GM23338 (cell line): ENCODE results near the gene PAPOLB. TPM values are rescaled to one million over a fixed set of nuclear protein-coding genes. Genes with fewer than 3 reads are reported as not detected.

ENCODE experiments used
- ATAC-seq: fragments of 200-7000 bp; cut with Tn5 transposase; 3 replicates; pipeline ENCODE4 v1.9.1; 2020
- DNase-seq: peaks from one replicate; pipeline ENCODE4 v3.0.0-alpha.2; 2015; ENCODE audit warnings: low spot score
- H2AFZ ChIP-seq: fragments of 200-600 bp; sonication (generic); 2 replicates; pipeline ENCODE4 v1.8.0; 2016; ENCODE audit warnings: antibody characterized with exemption, mild to moderate bottlenecking, moderate library complexity
- H3F3A ChIP-seq: fragments of 200-600 bp; sonication (generic); replicated peaks from 2 replicates; pipeline ENCODE4 v1.8.0; 2017; ENCODE audit warnings: antibody characterized with exemption, mixed run types, low read depth
- H3K27ac ChIP-seq: fragments of 200-600 bp; sonication (generic); 2 replicates; pipeline ENCODE4 v1.6.1; 2016; ENCODE audit warnings: low read depth
- H3K27me3 ChIP-seq: fragments of 200-600 bp; sonication (generic); 2 replicates; pipeline ENCODE4 v1.8.0; 2016; ENCODE audit warnings: mild to moderate bottlenecking, mixed run types, moderate library complexity; ENCODE audit not compliant: insufficient read depth
- H3K36me3 ChIP-seq: fragments of 200-600 bp; sonication (generic); 2 replicates; pipeline ENCODE4 v1.8.0; 2016; ENCODE audit warnings: mild to moderate bottlenecking; ENCODE audit not compliant: insufficient read depth
- H3K4me1 ChIP-seq: fragments of 200-600 bp; sonication (generic); 2 replicates; pipeline ENCODE4 v1.8.0; 2016; ENCODE audit warnings: mild to moderate bottlenecking, moderate library complexity; ENCODE audit not compliant: insufficient read depth
- H3K4me2 ChIP-seq: fragments of 200-600 bp; sonication (generic); 2 replicates; pipeline ENCODE4 v1.7.1; 2017; ENCODE audit warnings: mixed run types
- H3K4me3 ChIP-seq: fragments of 200-600 bp; sonication (generic); 2 replicates; pipeline ENCODE4 v1.6.1; 2016; ENCODE audit warnings: mixed run types
- H3K79me2 ChIP-seq: fragments of 200-600 bp; sonication (generic); replicated peaks from 2 replicates; pipeline ENCODE4 v1.8.0; 2017; ENCODE audit warnings: mild to moderate bottlenecking; ENCODE audit not compliant: insufficient read depth
- H3K9me2 ChIP-seq: fragments of 200-600 bp; sonication (generic); 2 replicates; pipeline ENCODE4 v1.8.0; 2017; ENCODE audit not compliant: insufficient read depth
- H4K20me1 ChIP-seq: fragments of 200-600 bp; sonication (generic); replicated peaks from 2 replicates; pipeline ENCODE4 v1.8.0; 2017; ENCODE audit warnings: mild to moderate bottlenecking; ENCODE audit not compliant: insufficient read depth
- H3K27ac Mint-ChIP-seq: 2 replicates; pipeline ENCODE4 v1.8.0; 2020; ENCODE audit warnings: inconsistent platforms, mild to moderate bottlenecking, moderate library complexity, mixed read lengths
- H3K27me3 Mint-ChIP-seq: 3 replicates; pipeline ENCODE4 v1.8.0; 2022; ENCODE audit warnings: low read depth, mild to moderate bottlenecking, moderate library complexity, mixed read lengths, inconsistent platforms; ENCODE audit not compliant: insufficient read depth, poor library complexity
- H3K36me3 Mint-ChIP-seq: 3 replicates; pipeline ENCODE4 v1.8.0; 2021; ENCODE audit warnings: low read depth, mild to moderate bottlenecking, inconsistent platforms, moderate library complexity, mixed read lengths
- H3K4me1 Mint-ChIP-seq: 3 replicates; pipeline ENCODE4 v1.8.0; 2020; ENCODE audit warnings: mild to moderate bottlenecking, inconsistent platforms, mixed read lengths
- H3K4me3 Mint-ChIP-seq: 3 replicates; pipeline ENCODE4 v1.8.0; 2021; ENCODE audit warnings: moderate library complexity, mild to moderate bottlenecking, inconsistent platforms, mixed read lengths
- H3K9me3 Mint-ChIP-seq: 3 replicates; pipeline ENCODE4 v1.8.0; 2020; ENCODE audit warnings: moderate library complexity, mild to moderate bottlenecking, inconsistent platforms, mixed read lengths
- CREB1 ChIP-seq: fragments of 250-450 bp; sonication (Bioruptor Pico); IDR thresholded peaks from 2 replicates; pipeline ENCODE4 v1.5.0; 2020; ENCODE audit warnings: low read depth, mild to moderate bottlenecking, moderate library complexity
- CTCF ChIP-seq, 2 experiments: fragments of 200-600 bp in 1 of 2; sonication (generic) in 1 of 2; conservative IDR thresholded peaks; 2 replicates each; pipeline versions ENCODE4 v1.5.1 to v1.6.1; 2016 to 2017; ENCODE audit warnings: antibody characterized with exemption in 2 of 2, low read depth in 2 of 2, mild to moderate bottlenecking in 2 of 2, moderate library complexity in 1 of 2
- ETS1 ChIP-seq: IDR thresholded peaks from 2 replicates; pipeline ENCODE4 v1.6.1; 2016; ENCODE audit warnings: antibody characterized with exemption
- EZH2 ChIP-seq: fragments of 200-600 bp; sonication (generic); IDR thresholded peaks from one replicate; pipeline ENCODE4 v1.8.0; 2017; ENCODE audit warnings: antibody characterized with exemption, mild to moderate bottlenecking, low read depth; ENCODE audit not compliant: unreplicated experiment
- EZH2phosphoT487 ChIP-seq: fragments of 200-600 bp; sonication (generic); IDR thresholded peaks from one replicate; pipeline ENCODE4 v1.8.1; 2018; ENCODE audit warnings: antibody characterized with exemption; ENCODE audit not compliant: unreplicated experiment
- JUNB ChIP-seq: IDR thresholded peaks from one replicate; pipeline ENCODE4 v1.6.1; 2016; ENCODE audit warnings: antibody characterized with exemption; ENCODE audit not compliant: unreplicated experiment
- NANOG ChIP-seq: IDR thresholded peaks from 2 replicates; pipeline ENCODE4 v1.6.1; 2016; ENCODE audit warnings: antibody characterized with exemption, borderline replicate concordance
- POLR2AphosphoS5 ChIP-seq: IDR thresholded peaks from 2 replicates; pipeline ENCODE4 v1.6.1; 2016; ENCODE audit warnings: antibody characterized with exemption, low read depth
- REST ChIP-seq: IDR thresholded peaks from one replicate; pipeline ENCODE4 v1.6.1; 2018; ENCODE audit warnings: antibody characterized with exemption; ENCODE audit not compliant: unreplicated experiment
- STAT1 ChIP-seq: IDR thresholded peaks from one replicate; pipeline ENCODE4 v1.6.1; 2016; ENCODE audit warnings: antibody characterized with exemption; ENCODE audit not compliant: unreplicated experiment
- ZNF114 ChIP-seq: fragments of 250-450 bp; sonication (Bioruptor Pico); IDR thresholded peaks from 2 replicates; pipeline ENCODE4 v1.5.0; 2020; ENCODE audit warnings: mild to moderate bottlenecking, moderate library complexity
- ZNF331 ChIP-seq: fragments of 250-450 bp; sonication (Bioruptor Pico); IDR thresholded peaks from 2 replicates; pipeline ENCODE4 v1.5.0; 2020; ENCODE audit warnings: low read depth, mild to moderate bottlenecking, moderate library complexity
- ZNF462 ChIP-seq: fragments of 250-450 bp; sonication (Bioruptor Pico); IDR thresholded peaks from 2 replicates; pipeline ENCODE4 v1.5.0; 2020; ENCODE audit warnings: mild to moderate bottlenecking, moderate library complexity
- polyA plus RNA-seq: library from polyadenylated mRNA; unstranded; fragments of >200 nt; fragmentation: Nextera tagmentation; extraction: Ambion mirVana; gene quantifications from 2 replicates; pipeline ENCODE4 v1.2.1, GENCODE V29; 2016
- total RNA-seq: library from RNA; depleted of rRNA; stranded (reverse); fragments of >200 nt; shearing (Covaris generic); gene quantifications from 2 replicates; pipeline ENCODE4 v1.2.3, GENCODE V29; 2014

Gene PAPOLB
- total and polyA plus RNA-seq, 2 experiments from 2014 or later, result 0.08 to 0.42 TPM

GRCh38 chr7:4819560-4820404 is 42.0 kb downstream of the PAPOLB start:
- ATAC-seq, result no peak
- no peaks in the 10 kb centered on the region for H3K27me3 ChIP-seq

More at GRCh38 chr7:4819560-4820404, 42.0 kb downstream of the PAPOLB start:
- H3K36me3 ChIP-seq, result no peaks in the 10 kb centered on the region
- H4K20me1 ChIP-seq, result no peaks in the 10 kb centered on the region
- Mint-ChIP-seq H3K27ac (no peak overlapping the region), H3K27me3 (peaks cover 4% of the 10 kb centered on the region), H3K36me3 (no peaks in the 10 kb centered on the region), H3K4me1 (no peaks in the 10 kb centered on the region), H3K9me3 (no peaks in the 10 kb centered on the region), H3K4me3 (no peak overlapping the region)
- H3K4me3 ChIP-seq, result no peak overlapping the region
- no peak overlapping the region for H2AFZ ChIP-seq
- H3F3A ChIP-seq, result no peaks in the 10 kb centered on the region
- H3K4me1 ChIP-seq, result no peaks in the 10 kb centered on the region
- H3K79me2 ChIP-seq, result no peaks in the 10 kb centered on the region
- H3K4me2 ChIP-seq, result no peak overlapping the region
- H3K9me2 ChIP-seq, result no peaks in the 10 kb centered on the region
- no peak for DNase-seq
- no peak overlapping the region for H3K27ac ChIP-seq
- TF ChIP-seq POLR2AphosphoS5, result no peak
- TF ChIP-seq ZNF331 (CRISPR knock-in tag), result no peak
- no peak for TF ChIP-seq JUNB
- no peak for TF ChIP-seq EZH2
- no peak for TF ChIP-seq ZNF114 (CRISPR knock-in tag)
- TF ChIP-seq CREB1, result no peak
- no peak for TF ChIP-seq REST
- TF ChIP-seq NANOG, result no peak
- TF ChIP-seq EZH2phosphoT487, result no peak
- no peak for TF ChIP-seq CTCF (conservative IDR thresholded peaks at IDR 0.05; ENCODE audit: low read depth in 2 of 2)
- no peak for TF ChIP-seq ETS1
- no peak for TF ChIP-seq STAT1
- no peak for TF ChIP-seq ZNF462 (CRISPR knock-in tag)
